Dendritic cell treated with granulocyte-macrophage colony-stimulating factor and Interleukin-4, amounts not matched to agents 40 ng/mL and 50 ng/mL, for 4 days (primary cell): Measurements from ENCODE around the gene CSRP1.

ENCODE experiments used
- H3K27ac Mint-ChIP-seq: one replicate; pipeline ENCODE4 v1.8.0; 2022; ENCODE audit warnings: mild to moderate bottlenecking, mixed read lengths
- H3K27me3 Mint-ChIP-seq: one replicate; pipeline ENCODE4 v1.8.0; 2022; ENCODE audit warnings: mild to moderate bottlenecking, mixed read lengths
- H3K36me3 Mint-ChIP-seq: one replicate; pipeline ENCODE4 v1.8.0; 2022; ENCODE audit warnings: low read depth, mixed read lengths
- H3K4me1 Mint-ChIP-seq: one replicate; pipeline ENCODE4 v1.8.0; 2022; ENCODE audit warnings: low read depth, mixed read lengths
- H3K4me3 Mint-ChIP-seq: one replicate; pipeline ENCODE4 v1.8.0; 2022; ENCODE audit warnings: mild to moderate bottlenecking, moderate library complexity, mixed read lengths
- H3K9me3 Mint-ChIP-seq: one replicate; pipeline ENCODE4 v1.8.0; 2022; ENCODE audit warnings: mixed read lengths
- intact Hi-C: fragments of 100-400 bp; cut with micrococcal nuclease; formaldehyde crosslinking; loops from one replicate; pipeline ENCODE4 v1.15.0; 2022

CSRP1 gene

DNA sequence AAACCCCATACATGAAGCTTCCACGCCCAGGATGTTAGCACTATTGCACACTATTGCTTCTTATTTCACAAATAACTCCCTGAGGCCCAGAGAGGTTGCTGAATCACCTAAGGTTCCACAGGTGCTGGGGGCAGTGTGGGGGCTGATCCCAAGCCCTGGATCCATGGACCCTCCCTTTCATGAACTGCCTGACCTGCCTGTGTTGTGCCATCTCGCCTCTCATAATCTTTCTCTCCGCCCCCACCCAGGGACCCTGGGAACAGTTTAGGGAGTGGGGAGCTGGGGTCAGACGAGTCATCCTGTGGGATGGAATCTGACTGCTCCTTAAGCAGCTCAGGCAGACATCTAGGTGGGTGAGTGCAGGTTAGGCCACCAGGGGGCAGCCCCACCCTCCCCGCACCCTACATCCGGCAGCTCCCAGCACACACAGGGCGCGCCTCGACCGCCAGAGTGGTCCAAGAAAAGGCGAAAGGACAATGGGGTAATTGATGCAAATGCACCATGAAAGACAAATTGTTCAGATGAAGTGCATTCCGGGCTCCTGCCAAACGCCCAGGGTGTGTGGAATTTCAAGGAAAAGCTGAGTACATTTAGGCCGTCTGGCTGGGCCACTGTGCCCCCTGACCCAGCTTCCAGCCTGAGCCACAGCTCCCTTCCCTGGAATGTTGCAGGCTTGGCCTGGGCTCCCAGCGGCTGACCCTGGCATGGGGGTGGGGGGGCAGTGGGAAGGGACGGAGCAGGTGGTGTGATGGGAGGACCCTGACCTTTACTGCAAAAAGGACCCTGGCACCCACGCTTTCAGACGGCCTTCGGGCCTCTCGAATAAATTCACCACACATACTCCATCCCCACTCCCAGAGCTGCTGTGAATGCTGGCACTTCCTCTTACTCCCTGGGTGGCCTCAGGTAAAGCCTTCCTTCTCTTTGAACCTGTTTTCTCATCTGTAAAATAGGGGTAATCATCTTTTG is 58.7 kb downstream of the CSRP1 start:
- Mint-ChIP-seq H3K4me1 (peaks cover 35% of the 10 kb centered on the region), H3K27me3 (peaks cover 11% of the 10 kb centered on the region), H3K36me3 (no peaks in the 10 kb centered on the region), H3K9me3 (no peaks in the 10 kb centered on the region), H3K27ac (no peak overlapping the region), H3K4me3 (no peak overlapping the region)
- intact Hi-C loops = loop anchor here (1.0 kb wide), 2 partner anchors 32 to 65 kb away; no protein-coding TSS in a partner anchor

DNA sequence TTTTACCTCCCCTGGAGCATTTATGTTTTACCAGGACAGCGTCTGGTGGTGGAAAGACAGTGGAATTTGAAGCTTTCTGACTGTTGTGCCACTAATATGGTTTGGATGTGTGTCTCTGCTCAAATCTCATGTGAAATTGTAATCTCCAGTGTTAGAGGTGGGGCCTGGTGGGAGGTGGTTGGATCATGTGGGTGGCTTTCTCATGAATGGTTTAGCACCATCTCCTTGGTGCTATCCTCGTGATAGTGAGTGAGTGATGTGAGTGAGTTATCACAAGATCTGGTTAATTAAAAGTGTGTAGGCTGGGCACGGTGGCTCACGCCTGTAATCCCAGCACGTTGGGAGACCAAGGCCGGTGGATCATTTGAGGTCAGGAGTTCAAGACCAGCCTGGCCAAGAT is 61.6 kb downstream of the CSRP1 start:
- H3K4me1 Mint-ChIP-seq = peaks cover 17% of the 10 kb centered on the region
- intact Hi-C loops = no loop called here
- no peak overlapping the region for H3K27ac Mint-ChIP-seq
- H3K36me3 Mint-ChIP-seq = no peaks in the 10 kb centered on the region
- no peak overlapping the region for H3K4me3 Mint-ChIP-seq
- peaks cover 9% of the 10 kb centered on the region for H3K27me3 Mint-ChIP-seq
- no peaks in the 10 kb centered on the region for H3K9me3 Mint-ChIP-seq

DNA sequence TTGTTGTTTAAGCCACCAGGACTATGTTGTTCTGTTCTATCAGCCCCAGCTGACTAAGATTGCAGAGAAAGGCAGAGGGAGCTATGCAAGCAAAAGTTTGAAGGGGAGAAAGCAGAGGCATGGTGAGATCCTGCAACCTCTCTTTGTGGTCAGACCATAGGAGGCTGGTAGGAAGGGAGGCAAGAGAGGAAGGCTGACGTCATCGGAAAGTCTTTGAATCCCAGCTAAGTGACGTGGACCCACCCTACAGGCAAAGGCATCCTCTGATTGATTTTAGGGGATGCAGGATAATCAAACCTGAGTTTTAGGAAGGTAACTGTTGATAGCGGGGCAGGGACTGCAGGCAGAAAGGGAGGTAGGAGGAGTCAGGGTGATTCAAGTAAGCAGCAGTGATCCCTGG is 62.1 kb downstream of the CSRP1 start:
- Mint-ChIP-seq H3K4me1 (peaks cover 13% of the 10 kb centered on the region), H3K9me3 (no peaks in the 10 kb centered on the region), H3K27ac (no peak overlapping the region), H3K27me3 (peaks cover 9% of the 10 kb centered on the region), H3K36me3 (no peaks in the 10 kb centered on the region), H3K4me3 (no peak overlapping the region)
- intact Hi-C loops = no loop called here

DNA sequence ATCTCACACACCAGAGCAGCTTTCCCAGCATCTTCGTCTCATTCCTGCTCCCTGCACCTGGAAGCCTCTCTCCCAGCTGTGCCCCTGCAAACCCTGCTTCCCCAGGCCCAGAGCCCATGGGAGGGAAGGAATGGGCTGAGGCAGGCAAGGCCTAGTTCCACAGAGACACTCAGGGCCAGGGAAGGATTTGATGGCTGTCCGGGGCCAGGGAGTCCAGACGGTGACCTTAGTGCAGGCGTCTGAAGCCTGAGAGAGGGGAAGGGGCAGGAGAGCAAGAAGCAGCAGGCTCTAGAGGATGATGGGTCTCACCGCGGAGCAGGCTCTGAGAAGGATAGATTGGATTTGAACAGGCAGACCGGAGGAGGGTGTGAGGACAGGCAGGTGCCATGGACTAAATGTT is 63.2 kb downstream of the CSRP1 start:
- no peaks in the 10 kb centered on the region for H3K9me3 Mint-ChIP-seq
- H3K4me3 Mint-ChIP-seq = no peak overlapping the region
- H3K36me3 Mint-ChIP-seq = no peaks in the 10 kb centered on the region
- H3K4me1 Mint-ChIP-seq = peaks cover 12% of the 10 kb centered on the region
- intact Hi-C loops = no loop called here
- no peak overlapping the region for H3K27ac Mint-ChIP-seq
- peaks cover 9% of the 10 kb centered on the region for H3K27me3 Mint-ChIP-seq

DNA sequence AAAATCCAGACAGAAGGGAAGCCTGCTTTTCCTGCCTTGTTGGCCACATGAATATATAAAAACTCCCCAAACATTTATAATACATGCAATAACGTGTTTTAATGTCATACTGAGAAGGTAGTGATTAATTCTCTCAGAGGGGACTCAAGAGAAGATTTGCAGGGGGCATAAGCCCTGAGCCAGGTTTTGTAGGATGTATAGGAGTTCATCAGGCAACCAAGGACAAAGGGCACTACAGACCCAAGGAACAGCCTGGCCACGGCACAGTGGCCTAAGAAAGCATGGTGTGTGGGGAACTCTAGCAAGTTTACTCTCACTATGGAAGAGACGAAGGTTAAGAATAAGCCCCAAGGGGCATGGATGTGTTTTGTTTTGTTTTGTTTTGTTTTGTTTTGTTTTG is 70.0 kb downstream of the CSRP1 start:
- Mint-ChIP-seq H3K36me3 (no peaks in the 10 kb centered on the region), H3K4me3 (no peak overlapping the region), H3K27me3 (peaks cover 12% of the 10 kb centered on the region), H3K27ac (no peak overlapping the region), H3K9me3 (no peaks in the 10 kb centered on the region), H3K4me1 (peaks cover 17% of the 10 kb centered on the region)
- intact Hi-C loops = no loop called here

DNA sequence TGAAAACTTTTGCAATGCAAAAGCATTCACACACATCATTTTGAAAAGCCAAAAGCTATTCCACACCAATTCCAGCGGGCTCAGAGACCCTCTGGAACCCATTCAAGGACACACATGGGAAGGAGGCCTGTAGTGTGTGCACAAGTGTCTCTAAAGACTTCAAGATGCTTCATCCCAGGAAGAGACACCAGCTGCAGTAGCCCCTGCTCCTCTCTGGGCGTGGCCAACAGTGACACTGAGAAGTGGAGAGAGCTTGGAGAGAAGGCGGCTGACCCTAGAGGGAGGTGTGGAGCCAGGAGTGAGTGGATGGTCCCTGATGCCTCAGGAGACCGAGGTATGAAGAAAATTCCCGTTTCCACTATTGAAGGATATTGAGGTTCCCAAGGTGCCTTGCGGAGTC is 70.5 kb downstream of the CSRP1 start:
- no peaks in the 10 kb centered on the region for H3K9me3 Mint-ChIP-seq
- no peak overlapping the region for H3K4me3 Mint-ChIP-seq
- peaks cover 17% of the 10 kb centered on the region for H3K4me1 Mint-ChIP-seq
- H3K27ac Mint-ChIP-seq = no peak overlapping the region
- intact Hi-C loops = no loop called here
- no peaks in the 10 kb centered on the region for H3K36me3 Mint-ChIP-seq
- peaks cover 12% of the 10 kb centered on the region for H3K27me3 Mint-ChIP-seq

DNA sequence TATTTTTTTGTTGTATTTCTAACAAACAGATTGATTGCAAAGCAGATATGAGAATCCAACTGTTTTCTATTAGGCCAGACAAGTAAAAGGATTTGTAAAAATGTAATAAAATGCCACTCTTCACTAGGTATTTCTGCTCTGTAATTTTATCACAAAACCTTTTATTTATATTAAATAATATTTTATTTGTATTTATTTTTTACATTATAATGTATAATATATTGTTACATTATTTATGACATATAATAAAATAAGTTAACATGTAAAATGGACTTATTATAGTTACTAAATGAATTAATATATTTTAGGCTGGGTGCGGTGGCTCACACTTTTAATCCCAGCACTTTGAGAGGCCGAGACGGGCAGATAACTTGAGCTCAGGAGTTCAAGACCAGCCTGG is 72.7 kb downstream of the CSRP1 start:
- peaks cover 18% of the 10 kb centered on the region for H3K4me1 Mint-ChIP-seq
- H3K27me3 Mint-ChIP-seq = peaks cover 14% of the 10 kb centered on the region
- H3K36me3 Mint-ChIP-seq = no peaks in the 10 kb centered on the region
- no peak overlapping the region for H3K4me3 Mint-ChIP-seq
- no peak overlapping the region for H3K27ac Mint-ChIP-seq
- no peaks in the 10 kb centered on the region for H3K9me3 Mint-ChIP-seq
- intact Hi-C loops = no loop called here

DNA sequence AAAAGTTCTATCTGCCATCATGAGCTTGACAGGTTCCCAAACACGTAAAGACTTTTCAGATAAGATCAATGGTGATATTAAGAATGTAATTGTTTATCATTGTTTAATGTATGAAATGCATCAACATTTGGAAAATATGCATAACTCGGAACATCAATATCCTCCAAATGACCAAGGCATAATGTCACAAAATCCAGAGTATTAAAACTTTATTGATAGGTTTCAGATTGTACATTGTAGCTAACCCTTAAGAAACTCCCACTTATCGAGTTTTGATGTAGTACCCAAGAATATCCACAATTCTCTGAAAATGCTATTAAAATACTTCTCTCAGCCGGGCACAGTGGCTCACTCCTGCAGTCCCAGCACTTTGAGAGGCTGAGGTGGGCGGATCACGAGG is 73.3 kb downstream of the CSRP1 start:
- Mint-ChIP-seq H3K36me3 (no peaks in the 10 kb centered on the region), H3K27me3 (peaks cover 14% of the 10 kb centered on the region), H3K9me3 (no peaks in the 10 kb centered on the region), H3K4me1 (peaks cover 18% of the 10 kb centered on the region), H3K27ac (no peak overlapping the region), H3K4me3 (no peak overlapping the region)
- intact Hi-C loops = no loop called here
